H1 (cell line): ENCODE results near the gene SVOPL. TPM values are rescaled to one million over a fixed set of nuclear protein-coding genes. Genes with fewer than 3 reads are reported as not detected.
A peak's percentile ranks its signal among the peaks of the same experiment; 100 is the strongest.

Experiments used
- CTCF ChIA-PET: fragments of 300-600 bp; sonication (Branson Sonifier 250); formaldehyde crosslinking; loops from one replicate; lab custom pipeline; 2021; ENCODE audit not compliant: partially characterized antibody; lab: Charles Lee
- POLR2A ChIA-PET: fragments of 300-600 bp; sonication (Branson Sonifier 250); formaldehyde crosslinking; loops from one replicate; lab custom pipeline; 2021; ENCODE audit warnings: inconsistent platforms; ENCODE audit not compliant: partially characterized antibody; lab: Charles Lee
- DNase-seq, 2 experiments: peaks; one replicate each; pipeline versions ENCODE4 v3.0.0 to v3.0.0-alpha.2; 2010 to 2022; ENCODE audit warnings: low spot score in 2 of 2, low read depth in 1 of 2, mixed read lengths in 1 of 2
- FAIRE-seq: peaks from 2 replicates; lab custom pipeline; 2011; peaks lifted over from hg19 to GRCh38; lab: Jason Lieb, UNC
- H2AFZ ChIP-seq: 2 replicates; pipeline ENCODE4 v1.8.1; 2012; ENCODE audit warnings: low read length, inconsistent platforms
- H2AK5ac ChIP-seq: 2 replicates; pipeline ENCODE4 v1.6.1; 2013; ENCODE audit warnings: low read depth, low read length
- H2BK120ac ChIP-seq: replicated peaks from 2 replicates; pipeline ENCODE3; 2013; ENCODE audit warnings: low read depth, low read length, inconsistent platforms
- H2BK12ac ChIP-seq: 2 replicates; pipeline ENCODE4 v1.6.1; 2013; ENCODE audit warnings: low read depth, low read length
- H2BK15ac ChIP-seq: 2 replicates; pipeline ENCODE4 v1.6.1; 2013; ENCODE audit warnings: low read length
- H2BK20ac ChIP-seq: 2 replicates; pipeline ENCODE4 v1.6.1; 2013; ENCODE audit warnings: low read length
- H2BK5ac ChIP-seq: 2 replicates; pipeline ENCODE4 v1.6.1; 2013; ENCODE audit warnings: low read depth, low read length
- H3K14ac ChIP-seq: 2 replicates; pipeline ENCODE4 v1.6.1; 2013; ENCODE audit warnings: inconsistent platforms; ENCODE audit not compliant: insufficient read length
- H3K18ac ChIP-seq: 2 replicates; pipeline ENCODE4 v1.6.1; 2013; ENCODE audit warnings: low read length; ENCODE audit errors: extremely low read depth
- H3K23ac ChIP-seq: 2 replicates; pipeline ENCODE4 v1.6.1; 2013; ENCODE audit warnings: inconsistent platforms; ENCODE audit not compliant: insufficient read length
- H3K23me2 ChIP-seq: 2 replicates; pipeline ENCODE4 v1.6.1; 2013; ENCODE audit warnings: low read depth, low read length
- H3K27ac ChIP-seq: 2 replicates; pipeline ENCODE4 v1.6.1; 2011; ENCODE audit warnings: low read depth, low read length, inconsistent platforms
- H3K27me3 ChIP-seq, 4 experiments: replicated peaks in 1 of 4; 1 replicate in 1 of 4; 2 replicates in 3 of 4; pipeline versions ENCODE4 v1.6.1 to v1.8.1; 2011 to 2013; ENCODE audit warnings: low read length in 3 of 4, mild to moderate bottlenecking in 3 of 4, inconsistent platforms in 2 of 4, mixed read lengths in 2 of 4, moderate library complexity in 1 of 4; ENCODE audit not compliant: control insufficient read depth in 3 of 4, insufficient read depth in 3 of 4; ENCODE audit errors: extremely low read depth in 1 of 4
- H3K36me3 ChIP-seq, 4 experiments: 2 replicates each; pipeline versions ENCODE4 v1.6.1 to v1.8.1; 2011 to 2013; ENCODE audit warnings: mild to moderate bottlenecking in 4 of 4, low read length in 3 of 4, moderate library complexity in 2 of 4, control low read depth in 1 of 4, inconsistent platforms in 1 of 4; ENCODE audit not compliant: insufficient read depth in 4 of 4, control insufficient read depth in 2 of 4
- H3K4ac ChIP-seq: replicated peaks from 2 replicates; pipeline ENCODE3; 2013; ENCODE audit warnings: low read length, low read depth, mixed read lengths, inconsistent platforms; ENCODE audit not compliant: insufficient read length
- H3K4me1 ChIP-seq, 4 experiments: replicated peaks in 1 of 4; 1 replicate in 1 of 4; 2 replicates in 3 of 4; pipeline versions ENCODE4 v1.6.1 to v1.8.1; 2011 to 2013; ENCODE audit warnings: low read length in 3 of 4, inconsistent platforms in 2 of 4, mixed read lengths in 1 of 4; ENCODE audit not compliant: insufficient read depth in 4 of 4, control insufficient read depth in 3 of 4
- H3K4me2 ChIP-seq, 2 experiments: 2 replicates each; pipeline versions ENCODE4 v1.6.1 to v1.8.1; 2011 to 2013; ENCODE audit warnings: low read depth in 2 of 2, low read length in 2 of 2, control low read depth in 1 of 2, inconsistent platforms in 1 of 2, mild to moderate bottlenecking in 1 of 2; ENCODE audit not compliant: insufficient read depth in 1 of 2
- H3K4me3 ChIP-seq, 4 experiments: fragments of 200-600, 300-600 bp in 1 of 4; sonication (generic), shearing (Covaris generic), sonication (Bioruptor Twin) in 1 of 4; 2 replicates each; pipeline versions ENCODE4 v1.5.1 to v1.8.1; 2011 to 2016; ENCODE audit warnings: low read length in 4 of 4, low read depth in 3 of 4, control low read depth in 2 of 4, inconsistent platforms in 2 of 4, mild to moderate bottlenecking in 2 of 4, mixed read lengths in 1 of 4, moderate library complexity in 1 of 4; ENCODE audit not compliant: insufficient read depth in 2 of 4; ENCODE audit errors: extremely low read depth in 1 of 4
- H3K56ac ChIP-seq: replicated peaks from 2 replicates; pipeline ENCODE3; 2013; ENCODE audit warnings: low read depth, mild to moderate bottlenecking, mixed read lengths, low read length, inconsistent platforms; ENCODE audit not compliant: insufficient read length
- H3K79me1 ChIP-seq: 2 replicates; pipeline ENCODE4 v1.6.1; 2013; ENCODE audit warnings: low read depth, low read length, control low read depth
- H3K79me2 ChIP-seq, 2 experiments: 2 replicates each; pipeline versions ENCODE4 v1.6.1 to v1.8.1; 2012 to 2013; ENCODE audit warnings: low read length in 2 of 2, mild to moderate bottlenecking in 2 of 2, inconsistent platforms in 1 of 2; ENCODE audit not compliant: insufficient read depth in 2 of 2, control insufficient read depth in 1 of 2
- H3K9ac ChIP-seq, 4 experiments: replicated peaks in 1 of 4; 1 replicate in 1 of 4; 2 replicates in 3 of 4; pipeline versions ENCODE4 v1.6.1 to v1.8.1; 2011 to 2013; ENCODE audit warnings: low read depth in 3 of 4, low read length in 3 of 4, control low read depth in 2 of 4, mild to moderate bottlenecking in 2 of 4, moderate library complexity in 2 of 4, inconsistent platforms in 1 of 4; ENCODE audit errors: extremely low read depth in 1 of 4
- H3K9me3 ChIP-seq, 2 experiments: 2 replicates each; pipeline versions ENCODE4 v1.6.1 to v1.8.1; 2012 to 2013; ENCODE audit warnings: mild to moderate bottlenecking in 2 of 2, moderate library complexity in 2 of 2, control low read depth in 1 of 2, inconsistent platforms in 1 of 2, low read depth in 1 of 2, low read length in 1 of 2, mixed read lengths in 1 of 2; ENCODE audit not compliant: insufficient read depth in 2 of 2
- H4K20me1 ChIP-seq, 2 experiments: replicated peaks in 1 of 2; 2 replicates each; pipeline versions ENCODE3 to v1.8.1; 2011 to 2013; ENCODE audit warnings: inconsistent platforms in 2 of 2, low read length in 2 of 2, mild to moderate bottlenecking in 1 of 2; ENCODE audit not compliant: insufficient read depth in 2 of 2, control insufficient read depth in 1 of 2
- H4K5ac ChIP-seq: 2 replicates; pipeline ENCODE4 v1.6.1; 2013; ENCODE audit warnings: low read length, low read depth, mixed read lengths, inconsistent platforms; ENCODE audit not compliant: insufficient read length
- H4K8ac ChIP-seq: 2 replicates; pipeline ENCODE4 v1.8.0; 2013; ENCODE audit warnings: mild to moderate bottlenecking, moderate library complexity, low read length, inconsistent platforms; ENCODE audit not compliant: insufficient read depth; ENCODE audit errors: extremely low read depth
- H4K91ac ChIP-seq: replicated peaks from 2 replicates; pipeline ENCODE3; 2013; ENCODE audit warnings: low read length, mixed read lengths, inconsistent platforms; ENCODE audit not compliant: insufficient read length
- CBX8 ChIP-seq: fragments of 300-800, 300-1000 bp; sonication (generic); IDR thresholded peaks from 2 replicates; pipeline ENCODE4 v1.7.1; 2016; ENCODE audit warnings: low read depth, low read length, borderline replicate concordance
- EGR1 ChIP-seq: IDR thresholded peaks from 2 replicates; pipeline ENCODE4 v1.6.1; 2011; ENCODE audit warnings: low read depth, low read length, borderline replicate concordance
- HDAC2 ChIP-seq, 2 experiments: fragments of 300-600 bp in 1 of 2; sonication (generic) in 1 of 2; IDR thresholded peaks; 2 replicates each; pipeline ENCODE4 v1.6.1; 2011 to 2012; ENCODE audit warnings: low read depth in 2 of 2, low read length in 2 of 2, mild to moderate bottlenecking in 2 of 2, moderate library complexity in 2 of 2, borderline replicate concordance in 1 of 2, inconsistent platforms in 1 of 2
- POLR2A ChIP-seq, 2 experiments: IDR thresholded peaks; 1 replicate in 1 of 2; 2 replicates in 1 of 2; pipeline ENCODE4 v1.6.1; 2011; ENCODE audit warnings: low read depth in 2 of 2, low read length in 2 of 2, mild to moderate bottlenecking in 2 of 2; ENCODE audit errors: control extremely low read depth in 1 of 2
- RAD21 ChIP-seq, 2 experiments: IDR thresholded peaks in 1 of 2; conservative IDR thresholded peaks in 1 of 2; 2 replicates each; pipeline ENCODE4 v1.6.1; 2011; ENCODE audit warnings: low read depth in 2 of 2, low read length in 2 of 2, improper control_type of control experiment in 1 of 2, inconsistent platforms in 1 of 2, mild to moderate bottlenecking in 1 of 2, moderate library complexity in 1 of 2
- RXRA ChIP-seq: IDR thresholded peaks from 2 replicates; pipeline ENCODE4 v1.6.1; 2011; ENCODE audit warnings: low read depth, mild to moderate bottlenecking, low read length, moderate library complexity; ENCODE audit not compliant: insufficient read depth
- SIX5 ChIP-seq: IDR thresholded peaks from 2 replicates; pipeline ENCODE4 v1.6.1; 2011; ENCODE audit warnings: mild to moderate bottlenecking, low read depth, low read length
- SP2 ChIP-seq: IDR thresholded peaks from 2 replicates; pipeline ENCODE4 v1.6.1; 2012; ENCODE audit warnings: mild to moderate bottlenecking, low read length, inconsistent platforms
- TAF1 ChIP-seq: IDR thresholded peaks from 2 replicates; pipeline ENCODE4 v1.6.1; 2011; ENCODE audit warnings: mild to moderate bottlenecking, low read depth, low read length
- TCF12 ChIP-seq: IDR thresholded peaks from 2 replicates; pipeline ENCODE4 v1.6.1; 2011; ENCODE audit warnings: low read depth, mild to moderate bottlenecking, low read length
- polyA plus RNA-seq, 7 experiments: library from polyadenylated mRNA; depleted of rRNA in 3 of 7; stranded (reverse) in 5 of 7; unstranded in 2 of 7; fragments of >200 nt in 5 of 7; fragments of 200-250 nt in 2 of 7; gene quantifications; 1 replicate in 5 of 7; 2 replicates in 1 of 7; 4 replicates in 1 of 7; pipeline versions ENCODE4 v1.2.1 to v1.2.3, GENCODE V29; 2011 to 2013; ENCODE audit warnings: missing spikeins in 2 of 7, mixed read lengths in 2 of 7
- total RNA-seq: library from RNA; stranded (reverse); fragmentation: NEBNext Ultra II Directional; extraction: Animal tissue kit (Norgen Biotek cat#: 25700); gene quantifications from 2 replicates; pipeline ENCODE4 v1.2.1, GENCODE V29; 2021
- TF ChIP-seq, protein P1 (sequence below): IDR thresholded peaks from 2 replicates; pipeline ENCODE4 v1.6.1; 2011; ENCODE audit warnings: low read depth, mild to moderate bottlenecking, low read length; ENCODE audit not compliant: insufficient read depth

The SVOPL gene
- total and polyA plus RNA-seq, 2 of the 8 experiments (the other 6 are each of a cell fraction or from before 2014, with no cell fraction given) = 1.1 to 1.4 TPM

DNA sequence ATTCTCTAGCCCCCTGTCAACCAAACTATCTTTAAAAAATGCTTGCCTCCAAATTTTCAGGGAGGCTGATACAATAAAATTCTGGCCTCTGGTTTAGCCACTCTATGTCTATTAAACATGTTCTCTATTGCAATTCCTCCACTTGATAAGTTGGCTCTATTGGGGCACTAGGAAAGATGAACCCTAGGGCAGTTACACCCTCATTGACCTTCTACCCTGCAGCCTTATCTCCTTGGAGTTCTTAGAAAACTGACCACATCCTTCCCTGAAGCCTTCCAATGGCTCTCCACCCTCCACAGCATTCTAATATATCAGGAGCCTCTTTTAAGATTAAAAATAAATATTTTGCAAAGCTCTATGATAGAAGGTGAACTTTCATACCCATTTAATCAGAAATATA lies 30.6 kb downstream of the SVOPL start:
- H3K79me1 ChIP-seq = no peaks in the 10 kb centered on the region
- no peak overlapping the region for H4K5ac ChIP-seq
- H3K18ac ChIP-seq = no peak overlapping the region
- no peak overlapping the region for H3K27ac ChIP-seq
- POLR2A ChIA-PET = no interaction called here
- no peaks in the 10 kb centered on the region for H3K9me3 ChIP-seq
- H3K23me2 ChIP-seq = no peaks in the 10 kb centered on the region
- H4K91ac ChIP-seq = no peak overlapping the region
- no peak overlapping the region for H3K9ac ChIP-seq
- H4K8ac ChIP-seq = no peak overlapping the region
- H3K56ac ChIP-seq = no peak overlapping the region
- no peak for DNase-seq
- no peak overlapping the region for H3K4ac ChIP-seq
- CTCF ChIA-PET = no interaction called here
- no peaks in the 10 kb centered on the region for H4K20me1 ChIP-seq
- H3K4me3 ChIP-seq = no peak overlapping the region
- no peak overlapping the region for H2AFZ ChIP-seq
- no peak overlapping the region for H2AK5ac ChIP-seq
- no peak overlapping the region for H2BK5ac ChIP-seq
- no peak overlapping the region for H3K4me2 ChIP-seq
- no peaks in the 10 kb centered on the region for H3K36me3 ChIP-seq
- H3K23ac ChIP-seq = no peak overlapping the region
- no peak overlapping the region for H3K14ac ChIP-seq
- H3K79me2 ChIP-seq = no peaks in the 10 kb centered on the region
- no peak for FAIRE-seq
- H2BK15ac ChIP-seq = no peak overlapping the region
- H2BK20ac ChIP-seq = 0 out of 2 replicates have a peak overlapping the region, but pooled peaks have one; percentile 87
- H3K27me3 ChIP-seq = no peaks in the 10 kb centered on the region
- H2BK12ac ChIP-seq = no peak overlapping the region
- H3K4me1 ChIP-seq = peaks cover 7 to 17% (median 12%) of the 10 kb centered on the region in 4 experiments; a peak in 5 of 7 replicates
- H2BK120ac ChIP-seq = no peak overlapping the region
- no peak for TF ChIP-seq HDAC2 (IDR thresholded peaks at IDR 0.05; ENCODE audit: borderline replicate concordance in 1 of 2, low read depth in 2 of 2, low read length in 2 of 2)
- TF ChIP-seq EGR1 = no peak
- TF ChIP-seq RXRA = no peak
- no peak for TF ChIP-seq TAF1
- TF ChIP-seq, protein P1, sequence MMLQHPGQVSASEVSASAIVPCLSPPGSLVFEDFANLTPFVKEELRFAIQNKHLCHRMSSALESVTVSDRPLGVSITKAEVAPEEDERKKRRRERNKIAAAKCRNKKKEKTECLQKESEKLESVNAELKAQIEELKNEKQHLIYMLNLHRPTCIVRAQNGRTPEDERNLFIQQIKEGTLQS = no peak
- no peak for TF ChIP-seq SP2
- no peak for TF ChIP-seq RAD21 (IDR thresholded peaks at IDR 0.05 in 1 of 2, conservative IDR thresholded peaks at IDR 0.05 in 1 of 2; ENCODE audit: low read depth in 2 of 2, low read length in 2 of 2)
- no peak for TF ChIP-seq SIX5
- no peak for TF ChIP-seq TCF12
- TF ChIP-seq POLR2A (IDR thresholded peaks at IDR 0.05; ENCODE audit: control extremely low read depth in 1 of 2, low read depth in 2 of 2, low read length in 2 of 2) = no peak
- TF ChIP-seq CBX8 = no peak
